Uterus (tissue), 4 donors: ENCODE measurements around the gene TAF5. TPM values are rescaled to one million over a fixed set of nuclear protein-coding genes. Genes with fewer than 3 reads are reported as not detected.
"Not testable (repeated sequence)": the region's sequence is repeated elsewhere in the genome, so short reads cannot be mapped to it uniquely, and the experiment has no call there.

Experiments
- DNase-seq, 2 donors: peaks; one replicate each; pipeline ENCODE4 v3.0.0-alpha.2; 2019 to 2020
- H3K27ac ChIP-seq, 2 donors: fragments of 200-600 bp; sonication (generic); 1 replicate in 1 of 2; 2 replicates in 1 of 2; pipeline ENCODE4 v1.5.1; 2016 to 2018
- H3K27me3 ChIP-seq, 2 donors: fragments of 200-600 bp; sonication (generic); one replicate each; pipeline ENCODE4 v1.5.1; 2018 to 2019; ENCODE audit warnings: control low read depth in 1 of 2
- H3K36me3 ChIP-seq, 2 donors: fragments of 200-600 bp; sonication (generic); one replicate each; pipeline ENCODE4 v1.5.1; 2019; ENCODE audit warnings: control low read depth in 1 of 2
- H3K4me1 ChIP-seq, 2 donors: fragments of 200-600 bp; sonication (generic); one replicate each; pipeline ENCODE4 v1.5.1; 2018 to 2019; ENCODE audit warnings: control low read depth in 1 of 2
- H3K4me3 ChIP-seq, 2 donors: fragments of 200-600 bp; sonication (generic); 1 replicate in 1 of 2; 2 replicates in 1 of 2; pipeline ENCODE4 v1.5.1; 2018 to 2019; ENCODE audit warnings: mild to moderate bottlenecking in 1 of 2
- H3K9me3 ChIP-seq, 2 donors: fragments of 200-600 bp; sonication (generic); one replicate each; pipeline ENCODE4 v1.5.1; 2019; ENCODE audit warnings: control low read depth in 1 of 2
- CTCF ChIP-seq, 4 experiments: fragments of 200-600 bp in 2 of 4; fragments of 450-650 bp in 2 of 4; sonication (generic) in 2 of 4; IDR thresholded peaks; one replicate each; pipeline ENCODE4 v1.5.1; 2016 to 2019; ENCODE audit warnings: antibody characterized with exemption in 4 of 4, mild to moderate bottlenecking in 2 of 4, moderate library complexity in 1 of 4
- POLR2A ChIP-seq, 2 donors: fragments of 450-650 bp; IDR thresholded peaks; one replicate each; pipeline ENCODE4 v1.6.1; 2016; ENCODE audit warnings: antibody characterized with exemption in 2 of 2, mild to moderate bottlenecking in 1 of 2, moderate library complexity in 1 of 2
- intact Hi-C: fragments of 100-400 bp; cut with DNase I; formaldehyde crosslinking; loops from one replicate; pipeline ENCODE4 v1.15.1; 2023; ENCODE audit warnings: low total_unique reads
- total RNA-seq, 4 donors: library from RNA; depleted of rRNA in 3 of 4; stranded (reverse); fragments of >200 nt in 3 of 4; gene quantifications; one replicate each; pipeline versions ENCODE4 v1.1.0 to v1.2.4, GENCODE V29; 2014 to 2023
- donor health status: DM: yes; HTN: yes; CAD: no.

Gene TAF5
- total RNA-seq, 4 donors from 2014 or later, result 1.8 to 8.6 (median 6.0) TPM

- no peaks in the 10 kb centered on the region for H3K9me3 ChIP-seq
- no peaks in the 10 kb centered on the region for H3K4me1 ChIP-seq
- DNase-seq, result no peak
- no peak overlapping the region for H3K4me3 ChIP-seq
- H3K27ac ChIP-seq, result no peak overlapping the region
- intact Hi-C loops, result loop anchor here (5.0 kb wide), 1 partner anchor 67 kb away; no protein-coding TSS in a partner anchor
- no peaks in the 10 kb centered on the region for H3K27me3 ChIP-seq
- TF ChIP-seq POLR2A (IDR thresholded peaks at IDR 0.05), result no peak
- TF ChIP-seq CTCF (IDR thresholded peaks at IDR 0.05), result no peak
- H3K36me3 ChIP-seq, result no peaks in the 10 kb centered on the region
Observed at GRCh38 chr10:103415581-103415980, 47.8 kb downstream of the TAF5 start.

DNA sequence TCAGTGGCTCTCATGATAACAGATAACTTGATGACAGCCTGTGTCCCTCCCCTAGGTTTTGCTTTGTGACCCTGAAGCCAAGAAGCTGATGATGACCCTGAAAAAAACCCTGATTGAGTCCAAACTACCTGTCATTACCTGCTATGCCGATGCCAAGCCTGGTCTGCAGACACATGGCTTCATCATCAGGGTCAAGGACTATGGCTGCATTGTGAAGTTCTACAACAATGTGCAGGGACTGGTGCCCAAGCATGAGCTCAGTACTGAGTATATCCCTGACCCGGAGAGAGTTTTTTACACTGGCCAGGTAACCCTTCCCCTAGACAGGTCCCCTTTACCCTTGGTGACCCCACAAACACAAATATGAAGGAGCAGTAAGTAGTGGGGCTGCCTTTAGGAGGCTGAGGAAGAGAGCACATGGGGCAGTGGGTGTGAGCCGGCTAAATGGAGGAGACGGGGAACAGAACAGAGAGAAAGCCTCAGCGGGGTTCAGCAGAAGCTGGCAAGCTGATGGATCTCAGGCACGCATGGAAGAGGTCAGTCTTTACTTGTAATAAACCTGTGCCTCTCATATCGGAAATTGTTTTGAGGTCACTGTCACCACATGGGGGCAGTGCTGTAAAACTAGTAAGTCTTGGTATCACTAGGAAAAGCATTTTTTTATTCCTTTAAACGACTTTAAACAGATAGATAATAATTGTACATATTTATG is 48.8 kb downstream of the TAF5 start:
- Histone ChIP-seq H3K36me3 (no peaks in the 10 kb centered on the region), H3K9me3 (no peaks in the 10 kb centered on the region), H3K27ac (no peak overlapping the region), H3K27me3 (no peaks in the 10 kb centered on the region), H3K4me3 (no peak overlapping the region), H3K4me1 (no peaks in the 10 kb centered on the region)
- peak; percentile 68 to 87 for DNase-seq
- TF ChIP-seq POLR2A (IDR thresholded peaks at IDR 0.05) (no peak), CTCF (IDR thresholded peaks at IDR 0.05) (peak; percentile 79 to 87 (median 84))
- intact Hi-C loops, result loop anchor here (5.0 kb wide), 1 partner anchor 66 kb away; no protein-coding TSS in a partner anchor

- not testable (repeated sequence) for DNase-seq, H3K27me3 ChIP-seq, H3K9me3 ChIP-seq, H3K4me3 ChIP-seq, H3K36me3 ChIP-seq, H3K4me1 ChIP-seq, H3K27ac ChIP-seq
- intact Hi-C loops, result loop anchor here (5.0 kb wide), 1 partner anchor 65 kb away; no protein-coding TSS in a partner anchor
Observed at GRCh38 chr10:103417148-103417469, 49.3 kb downstream of the TAF5 start.

- Histone ChIP-seq H3K27ac (no peak overlapping the region), H3K9me3 (no peaks in the 10 kb centered on the region), H3K4me3 (no peak overlapping the region), H3K27me3 (no peaks in the 10 kb centered on the region), H3K4me1 (no peaks in the 10 kb centered on the region), H3K36me3 (no peaks in the 10 kb centered on the region)
- no peak for TF ChIP-seq POLR2A (IDR thresholded peaks at IDR 0.05)
- no peak for TF ChIP-seq CTCF (IDR thresholded peaks at IDR 0.05)
- intact Hi-C loops, result loop anchor here (5.0 kb wide), 1 partner anchor 65 kb away; no protein-coding TSS in a partner anchor
- DNase-seq, result no peak
Observed at GRCh38 chr10:103417601-103418000, 49.8 kb downstream of the TAF5 start.

DNA sequence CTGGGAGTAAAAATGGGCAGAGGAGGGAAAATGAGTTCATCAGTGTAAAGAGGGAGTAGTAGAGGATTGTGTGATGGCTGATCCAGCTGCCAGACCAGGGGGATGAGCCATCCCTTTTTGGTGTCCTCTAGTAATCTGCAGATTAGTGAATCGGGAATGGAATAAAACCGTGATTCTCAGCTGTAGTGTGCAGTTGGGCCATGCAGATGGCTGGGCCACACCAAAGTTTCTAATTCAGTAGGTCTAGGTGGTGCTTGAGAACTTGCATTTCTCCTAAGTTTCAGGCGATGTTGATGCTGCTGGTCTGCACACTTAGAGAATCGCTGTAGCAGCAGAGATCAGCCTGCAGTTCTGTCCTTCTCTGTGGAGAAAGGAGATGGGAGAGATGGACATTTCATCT is 51.3 kb downstream of the TAF5 start:
- Histone ChIP-seq H3K4me3 (no peak overlapping the region), H3K27me3 (no peaks in the 10 kb centered on the region), H3K27ac (no peak overlapping the region), H3K4me1 (no peaks in the 10 kb centered on the region), H3K36me3 (no peaks in the 10 kb centered on the region), H3K9me3 (no peaks in the 10 kb centered on the region)
- DNase-seq, result no peak
- intact Hi-C loops, result loop anchor here (5.0 kb wide), 1 partner anchor 63 kb away; no protein-coding TSS in a partner anchor
- TF ChIP-seq CTCF (IDR thresholded peaks at IDR 0.05) (no peak), POLR2A (IDR thresholded peaks at IDR 0.05) (no peak)
